PC-9 (cell line): ENCODE results near the gene SHC1. TPM values are rescaled to one million over a fixed set of nuclear protein-coding genes. Genes with fewer than 3 reads are reported as not detected.
"Not testable (repeated sequence)": the region's sequence is repeated elsewhere in the genome, so short reads cannot be mapped to it uniquely, and the experiment has no call there.

Experiments used
- BruUV-seq: library from RNA; stranded (reverse); fragments of 400-500 nt; replicated peaks from 2 replicates; lab custom pipeline; 2021; lab: Mats Ljungman, UMichigan
- CTCF ChIA-PET: fragments of 300-600 bp; sonication (Branson Sonifier 250); formaldehyde crosslinking; loops from one replicate; lab custom pipeline; 2022; ENCODE audit warnings: antibody characterized with exemption; lab: Charles Lee
- POLR2A ChIA-PET: fragments of 300-600 bp; sonication (Branson Sonifier 250); formaldehyde crosslinking; loops from one replicate; lab custom pipeline; 2022; ENCODE audit warnings: antibody characterized with exemption; ENCODE audit not compliant: unreplicated experiment; lab: Charles Lee
- DNase-seq, 2 experiments: peaks; one replicate each; pipeline versions ENCODE4 v3.0.0 to v3.0.0-alpha.2; 2015 to 2022; ENCODE audit warnings: mixed read lengths in 1 of 2
- H2AFZ ChIP-seq: fragments of 200-600 bp; sonication (generic); 2 replicates; pipeline ENCODE4 v1.8.1; 2017; ENCODE audit warnings: antibody characterized with exemption
- H3F3A ChIP-seq: fragments of 200-600 bp; sonication (generic); 2 replicates; pipeline ENCODE4 v1.8.1; 2017; ENCODE audit warnings: antibody characterized with exemption, mild to moderate bottlenecking, low read depth; ENCODE audit not compliant: insufficient read depth
- H3K27ac ChIP-seq: fragments of 200-600 bp; sonication (generic); 2 replicates; pipeline ENCODE4 v1.6.1; 2016; ENCODE audit warnings: mixed run types
- H3K27me3 ChIP-seq: fragments of 200-600 bp; sonication (generic); 2 replicates; pipeline ENCODE4 v1.6.1; 2016; ENCODE audit warnings: low read depth, mixed run types; ENCODE audit not compliant: insufficient read depth
- H3K36me3 ChIP-seq: fragments of 200-600 bp; sonication (generic); 2 replicates; pipeline ENCODE4 v1.6.1; 2016; ENCODE audit warnings: low read depth, mixed run types
- H3K4me1 ChIP-seq: fragments of 200-600 bp; sonication (generic); replicated peaks from 2 replicates; pipeline ENCODE4 v1.6.1; 2016; ENCODE audit warnings: mixed run types; ENCODE audit not compliant: insufficient read depth
- H3K4me2 ChIP-seq: fragments of 200-600 bp; sonication (generic); 2 replicates; pipeline ENCODE4 v1.6.1; 2017; ENCODE audit warnings: mixed run types
- H3K4me3 ChIP-seq: fragments of 200-600 bp; sonication (generic); 2 replicates; pipeline ENCODE4 v1.6.1; 2016; ENCODE audit warnings: mixed run types
- H3K79me2 ChIP-seq: fragments of 200-600 bp; sonication (generic); 2 replicates; pipeline ENCODE4 v1.6.1; 2017; ENCODE audit warnings: low read depth, mixed run types
- H3K9me2 ChIP-seq: fragments of 200-600 bp; sonication (generic); 2 replicates; pipeline ENCODE4 v1.8.1; 2017; ENCODE audit warnings: mild to moderate bottlenecking; ENCODE audit not compliant: insufficient read depth
- H3K9me3 ChIP-seq: fragments of 200-600 bp; sonication (generic); 2 replicates; pipeline ENCODE4 v1.8.1; 2016; ENCODE audit warnings: low read depth; ENCODE audit not compliant: insufficient read depth
- H4K20me1 ChIP-seq: fragments of 200-600 bp; sonication (generic); 2 replicates; pipeline ENCODE4 v1.8.1; 2017; ENCODE audit not compliant: insufficient read depth
- CTCF ChIP-seq: fragments of 200-600 bp; sonication (generic); conservative IDR thresholded peaks from 2 replicates; pipeline ENCODE4 v1.6.1; 2017; ENCODE audit warnings: mixed run types, antibody characterized with exemption, mild to moderate bottlenecking, moderate library complexity
- EZH2 ChIP-seq: fragments of 200-600 bp; sonication (generic); IDR thresholded peaks from 2 replicates; pipeline ENCODE4 v1.8.0; 2017; ENCODE audit warnings: antibody characterized with exemption, low read depth
- intact Hi-C: fragments of 100-400 bp; cut with micrococcal nuclease; formaldehyde crosslinking; loops from one replicate; pipeline ENCODE4 v1.10.0; 2022; ENCODE audit not compliant: unreplicated experiment
- total RNA-seq: library from RNA; stranded (reverse); gene quantifications from 2 replicates; pipeline ENCODE4 v1.2.3, GENCODE V29; 2021

Gene SHC1
- total RNA-seq, 1 experiment from 2014 or later, result 210 TPM

GRCh38 chr1:154978360-154978759 is 7.8 kb upstream of the SHC1 start:
- no peak overlapping the region for H2AFZ ChIP-seq
- H3K9me2 ChIP-seq, result no peaks in the 10 kb centered on the region
- peaks cover 69% of the 10 kb centered on the region for H3F3A ChIP-seq
- ChIA-PET CTCF (no interaction called here), POLR2A (no interaction called here)
- H3K4me2 ChIP-seq, result no peak overlapping the region
- peaks cover 18% of the 10 kb centered on the region for H3K4me1 ChIP-seq
- no peaks in the 10 kb centered on the region for H3K9me3 ChIP-seq
- no peak for TF ChIP-seq CTCF
- TF ChIP-seq EZH2, result no peak
- H3K79me2 ChIP-seq, result peaks cover 47% of the 10 kb centered on the region
- H3K4me3 ChIP-seq, result no peak overlapping the region
- no peak for DNase-seq
- BruUV-seq, result no TSS peak
- intact Hi-C loops, result no loop called here
- H3K27me3 ChIP-seq, result no peaks in the 10 kb centered on the region
- peaks cover 6% of the 10 kb centered on the region; the same call in 1 of the 2 replicates for H4K20me1 ChIP-seq
- H3K36me3 ChIP-seq, result peaks cover 23% of the 10 kb centered on the region
- no peak overlapping the region for H3K27ac ChIP-seq

DNA sequence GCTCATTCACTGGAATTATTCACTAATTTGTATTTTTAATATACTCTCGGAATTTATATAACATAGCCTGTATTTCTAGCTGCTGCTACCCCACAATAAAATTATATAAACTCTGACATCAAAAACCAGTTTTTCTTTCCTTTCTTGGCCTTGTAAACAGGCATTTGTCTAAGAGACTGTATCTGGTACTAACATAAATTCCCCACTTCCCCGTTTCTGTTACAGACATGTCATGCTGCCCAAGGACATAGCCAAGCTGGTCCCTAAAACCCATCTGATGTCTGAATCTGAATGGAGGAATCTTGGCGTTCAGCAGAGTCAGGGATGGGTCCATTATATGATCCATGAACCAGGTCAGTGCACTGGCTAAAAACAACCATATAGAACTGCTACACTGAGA is 7.2 kb upstream of the SHC1 start:
- Histone ChIP-seq H3K27ac (peak overlapping the region; percentile 8; the same call in 1 of the 2 replicates), H3K4me1 (peaks cover 22% of the 10 kb centered on the region), H3F3A (peaks cover 74% of the 10 kb centered on the region), H3K79me2 (peaks cover 46% of the 10 kb centered on the region), H3K36me3 (peaks cover 23% of the 10 kb centered on the region), H3K4me2 (peak overlapping the region; percentile 84; the same call in 1 of the 2 replicates)
- BruUV-seq, CTCF ChIA-PET, H3K4me3 ChIP-seq, intact Hi-C loops, H4K20me1 ChIP-seq, DNase-seq, H2AFZ ChIP-seq, H3K9me2 ChIP-seq, H3K9me3 ChIP-seq, H3K27me3 ChIP-seq: not testable (repeated sequence)
- POLR2A ChIA-PET, result interaction anchor here (0.7 kb wide), 1 partner anchor 563 kb away, joined by 5 read pairs; no protein-coding TSS in a partner anchor

- peak overlapping the region; percentile 87 for H3K4me3 ChIP-seq
- H3K9me2 ChIP-seq, result no peaks in the 10 kb centered on the region
- ChIA-PET POLR2A (interaction anchor here (0.6 kb wide), 1 partner anchor 10 kb away, joined by 3 read pairs; no protein-coding TSS in a partner anchor), CTCF (no interaction called here)
- peak overlapping the region; percentile 53 for H2AFZ ChIP-seq
- H3K79me2 ChIP-seq, result peaks cover 64% of the 10 kb centered on the region
- peak overlapping the region; percentile 97 for H3K27ac ChIP-seq
- no peak for TF ChIP-seq CTCF
- H3F3A ChIP-seq, result peaks cover 78% of the 10 kb centered on the region
- peaks cover 6% of the 10 kb centered on the region; the same call in 1 of the 2 replicates for H4K20me1 ChIP-seq
- no peaks in the 10 kb centered on the region for H3K9me3 ChIP-seq
- peak; percentile 43 to 47 for DNase-seq
- no peaks in the 10 kb centered on the region for H3K27me3 ChIP-seq
- intact Hi-C loops, result no loop called here
- H3K36me3 ChIP-seq, result peaks cover 23% of the 10 kb centered on the region
- H3K4me1 ChIP-seq, result peaks cover 36% of the 10 kb centered on the region
- peak overlapping the region; percentile 84 for H3K4me2 ChIP-seq
- BruUV-seq, result no TSS peak
Measured at GRCh38 chr1:154975409-154976059, 5.0 kb upstream of the SHC1 start.
